ENCODE data around the gene GEMIN8.

Gene GEMIN8

GRCh38 chrX:13996650-13997049, 33.0 kb downstream of the GEMIN8 start:
- TF ChIP-seq, protein P1, sequence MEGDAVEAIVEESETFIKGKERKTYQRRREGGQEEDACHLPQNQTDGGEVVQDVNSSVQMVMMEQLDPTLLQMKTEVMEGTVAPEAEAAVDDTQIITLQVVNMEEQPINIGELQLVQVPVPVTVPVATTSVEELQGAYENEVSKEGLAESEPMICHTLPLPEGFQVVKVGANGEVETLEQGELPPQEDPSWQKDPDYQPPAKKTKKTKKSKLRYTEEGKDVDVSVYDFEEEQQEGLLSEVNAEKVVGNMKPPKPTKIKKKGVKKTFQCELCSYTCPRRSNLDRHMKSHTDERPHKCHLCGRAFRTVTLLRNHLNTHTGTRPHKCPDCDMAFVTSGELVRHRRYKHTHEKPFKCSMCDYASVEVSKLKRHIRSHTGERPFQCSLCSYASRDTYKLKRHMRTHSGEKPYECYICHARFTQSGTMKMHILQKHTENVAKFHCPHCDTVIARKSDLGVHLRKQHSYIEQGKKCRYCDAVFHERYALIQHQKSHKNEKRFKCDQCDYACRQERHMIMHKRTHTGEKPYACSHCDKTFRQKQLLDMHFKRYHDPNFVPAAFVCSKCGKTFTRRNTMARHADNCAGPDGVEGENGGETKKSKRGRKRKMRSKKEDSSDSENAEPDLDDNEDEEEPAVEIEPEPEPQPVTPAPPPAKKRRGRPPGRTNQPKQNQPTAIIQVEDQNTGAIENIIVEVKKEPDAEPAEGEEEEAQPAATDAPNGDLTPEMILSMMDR (IDR thresholded peaks at IDR 0.05; ENCODE audit: insufficient read depth, low read length, missing control alignments): no peak

DNA sequence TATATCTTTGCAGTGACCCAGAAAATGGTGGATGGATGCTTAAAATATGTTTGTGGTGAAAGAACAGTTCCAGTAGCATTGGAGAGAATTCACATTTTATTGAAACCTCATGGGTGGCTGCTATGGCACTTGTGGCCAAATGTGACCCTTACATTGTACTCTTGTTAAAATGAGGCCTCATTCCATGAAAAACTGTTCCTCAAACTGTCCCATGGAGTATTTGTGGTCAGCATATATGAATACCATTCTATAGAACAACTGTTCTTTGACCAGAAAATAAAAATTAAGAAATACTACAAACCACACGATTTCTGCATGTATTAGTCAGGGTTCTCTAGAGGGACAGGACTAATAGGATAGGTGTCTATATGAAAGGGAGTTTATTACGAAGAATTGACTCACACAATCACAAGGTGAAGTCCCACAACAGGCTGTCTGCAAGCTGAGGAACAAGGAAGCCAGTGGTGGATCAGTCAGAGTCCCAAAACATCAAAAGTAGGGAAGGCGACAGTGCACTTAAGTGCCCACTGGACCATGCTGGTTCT, 35.1 kb downstream of the GEMIN8 start:
- no peak overlapping the region for H3K4me3 ChIP-seq (ENCODE audit: low read depth, low read length)
- POLR2A ChIA-PET: no interaction called here
- TF ChIP-seq, protein P1 (IDR thresholded peaks at IDR 0.05; ENCODE audit: insufficient read depth, low read length, missing control alignments): no peak
- CTCF ChIA-PET: no interaction called here
- DNase-seq (ENCODE audit: low read depth, low spot score): no peak

More at GRCh38 chrX:13996650-13997049, 33.0 kb downstream of the GEMIN8 start:
- DNase-seq (ENCODE audit: low read depth, low spot score): no peak
- H3K4me3 ChIP-seq (ENCODE audit: low read depth, low read length): no peak overlapping the region
- ChIA-PET POLR2A (no interaction called here), CTCF (no interaction called here)

GRCh38 chrX:13994104-13994503, 35.6 kb downstream of the GEMIN8 start:
- CTCF ChIA-PET: no interaction called here

DNA sequence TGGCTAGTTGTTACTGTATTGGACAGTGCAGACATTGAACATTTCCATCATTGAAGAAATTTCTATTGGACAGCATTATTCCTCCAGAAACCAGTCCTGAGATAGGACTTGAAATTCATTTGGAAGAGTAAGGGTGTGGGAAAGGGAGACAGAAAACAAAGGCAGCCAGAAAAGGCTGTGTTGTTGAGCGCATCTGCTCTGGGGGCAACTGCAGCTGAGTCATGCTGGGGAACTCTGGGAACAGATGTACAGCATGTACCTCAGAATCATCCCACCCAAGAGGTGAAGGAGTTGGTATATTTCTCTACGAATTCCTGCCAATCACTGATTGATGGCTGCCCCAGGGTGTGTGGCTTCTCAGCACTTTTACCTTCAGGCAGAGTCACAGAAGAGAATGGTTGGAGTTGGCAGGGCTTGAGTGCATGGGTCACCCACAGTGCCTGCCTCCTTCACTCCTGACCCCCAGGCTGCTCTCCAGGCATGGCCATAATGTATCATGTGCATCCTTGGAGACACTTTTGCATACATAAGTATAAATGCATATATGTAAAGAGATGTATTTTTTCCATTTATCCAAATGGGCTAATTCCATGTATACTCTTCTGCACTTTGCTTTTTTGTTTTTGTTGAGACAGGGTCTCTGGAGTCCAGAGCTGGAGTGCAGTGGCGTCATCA, 39.4 kb downstream of the GEMIN8 start:
- CTCF ChIA-PET: no interaction called here
- POLR2A ChIA-PET: no interaction called here
- DNase-seq (ENCODE audit: low read depth, low spot score): no peak
- TF ChIP-seq, protein P1 (IDR thresholded peaks at IDR 0.05; ENCODE audit: insufficient read depth, low read length, missing control alignments): no peak
- no peak overlapping the region for H3K4me3 ChIP-seq (ENCODE audit: low read depth, low read length)

More at GRCh38 chrX:13994104-13994503, 35.6 kb downstream of the GEMIN8 start:
- POLR2A ChIA-PET: no interaction called here
- no peak for DNase-seq (ENCODE audit: low read depth, low spot score)
- TF ChIP-seq, protein P1 (IDR thresholded peaks at IDR 0.05; ENCODE audit: insufficient read depth, low read length, missing control alignments): no peak
- H3K4me3 ChIP-seq (ENCODE audit: low read depth, low read length): no peak overlapping the region

DNA sequence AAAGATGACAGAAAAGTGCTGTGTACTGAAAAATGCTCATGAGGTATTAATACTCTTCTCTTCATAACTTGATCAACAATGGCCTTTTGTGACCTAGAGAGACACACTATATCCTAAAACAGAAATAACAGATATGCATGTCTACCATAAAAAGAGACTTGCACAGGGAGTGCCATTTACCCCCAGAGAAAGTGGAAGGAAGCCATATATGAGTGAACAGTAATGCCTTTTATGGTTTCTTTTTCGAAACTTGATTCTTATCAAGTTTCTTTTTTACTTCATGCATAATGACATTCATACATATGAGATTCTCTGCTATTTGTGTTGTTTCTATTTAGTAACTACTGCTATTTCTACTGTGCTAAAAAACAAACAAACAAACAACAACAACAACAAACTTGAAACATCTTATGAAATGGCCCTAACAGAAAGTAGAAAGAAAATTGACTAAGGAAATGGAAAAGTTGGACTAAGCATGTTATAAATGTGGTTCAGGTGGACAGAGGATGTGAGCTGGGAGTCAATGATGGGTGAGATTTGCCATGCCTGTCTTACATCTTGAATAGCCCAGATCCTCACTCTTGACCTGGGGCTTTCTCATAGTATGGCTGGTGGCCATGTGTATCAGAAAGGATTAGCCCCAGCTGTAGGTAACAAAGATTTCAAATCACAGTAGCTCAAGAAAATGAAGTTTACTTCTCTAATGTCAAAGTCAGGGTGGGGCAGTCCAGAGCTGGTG, 43.8 kb downstream of the GEMIN8 start:
- ChIA-PET POLR2A (no interaction called here), CTCF (no interaction called here)
- TF ChIP-seq, protein P1 (IDR thresholded peaks at IDR 0.05; ENCODE audit: insufficient read depth, low read length, missing control alignments): no peak
- H3K4me3 ChIP-seq (ENCODE audit: low read depth, low read length): no peak overlapping the region
- no peak for DNase-seq (ENCODE audit: low read depth, low spot score)

- DNase-seq (ENCODE audit: low read depth, low spot score): no peak
- POLR2A ChIA-PET: no interaction called here
- TF ChIP-seq, protein P1 (IDR thresholded peaks at IDR 0.05; ENCODE audit: insufficient read depth, low read length, missing control alignments): no peak
- no peak overlapping the region for H3K4me3 ChIP-seq (ENCODE audit: low read depth, low read length)
- CTCF ChIA-PET: no interaction called here
These were observed 46.0 kb downstream of the GEMIN8 start for GRCh38 chrX:13983734-13984133.

Data from AG04449 (cell line).